Stomach (tissue), 4 donors: Measurements from ENCODE around the gene DAPK2.

ENCODE experiments used
- EP300 ChIP-seq: sonication (generic); formaldehyde crosslinking; IDR thresholded peaks from one replicate; pipeline ENCODE4 v1.6.1; 2017; ENCODE audit warnings: antibody characterized with exemption
- POLR2A ChIP-seq, 4 donors: fragments of 450-650 bp; IDR thresholded peaks; one replicate each; pipeline ENCODE4 v1.6.1; 2016; ENCODE audit warnings: antibody characterized with exemption in 4 of 4, control low read depth in 2 of 4, mild to moderate bottlenecking in 1 of 4, moderate library complexity in 1 of 4
- POLR2AphosphoS5 ChIP-seq, 3 donors: sonication (generic); formaldehyde crosslinking; IDR thresholded peaks; one replicate each; pipeline ENCODE4 v1.6.1; 2016; ENCODE audit warnings: antibody characterized with exemption in 3 of 3
- TF ChIP-seq, protein P1 (sequence below), 7 experiments: fragments of 450-650 bp in 4 of 7; fragments of 200-600 bp in 3 of 7; sonication (generic) in 3 of 7; IDR thresholded peaks; one replicate each; pipeline ENCODE4 v1.5.1; 2016 to 2019; ENCODE audit warnings: antibody characterized with exemption in 7 of 7, control low read depth in 2 of 7, mild to moderate bottlenecking in 1 of 7

DNA sequence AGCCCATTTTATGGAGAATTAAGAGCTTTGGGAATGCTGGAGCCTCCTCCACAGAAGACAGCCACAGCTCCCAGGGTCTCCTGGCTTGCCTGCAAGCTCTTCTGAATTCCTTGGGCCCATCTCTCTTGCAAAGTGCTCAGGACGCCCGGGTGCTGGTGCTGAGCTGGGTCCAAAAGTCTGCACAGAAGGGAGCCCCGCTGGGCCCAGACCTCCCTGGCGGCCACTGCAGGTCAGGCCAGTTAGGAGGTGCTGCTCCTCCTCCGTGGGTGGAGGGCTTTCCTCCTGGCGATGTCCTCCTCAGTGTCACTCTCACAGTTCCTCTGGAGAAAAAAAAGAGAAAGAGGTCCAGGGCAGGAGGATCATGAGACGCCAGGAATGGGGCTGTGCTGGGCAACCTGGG is 138.0 kb downstream of the DAPK2 start:
- TF ChIP-seq, protein P1, sequence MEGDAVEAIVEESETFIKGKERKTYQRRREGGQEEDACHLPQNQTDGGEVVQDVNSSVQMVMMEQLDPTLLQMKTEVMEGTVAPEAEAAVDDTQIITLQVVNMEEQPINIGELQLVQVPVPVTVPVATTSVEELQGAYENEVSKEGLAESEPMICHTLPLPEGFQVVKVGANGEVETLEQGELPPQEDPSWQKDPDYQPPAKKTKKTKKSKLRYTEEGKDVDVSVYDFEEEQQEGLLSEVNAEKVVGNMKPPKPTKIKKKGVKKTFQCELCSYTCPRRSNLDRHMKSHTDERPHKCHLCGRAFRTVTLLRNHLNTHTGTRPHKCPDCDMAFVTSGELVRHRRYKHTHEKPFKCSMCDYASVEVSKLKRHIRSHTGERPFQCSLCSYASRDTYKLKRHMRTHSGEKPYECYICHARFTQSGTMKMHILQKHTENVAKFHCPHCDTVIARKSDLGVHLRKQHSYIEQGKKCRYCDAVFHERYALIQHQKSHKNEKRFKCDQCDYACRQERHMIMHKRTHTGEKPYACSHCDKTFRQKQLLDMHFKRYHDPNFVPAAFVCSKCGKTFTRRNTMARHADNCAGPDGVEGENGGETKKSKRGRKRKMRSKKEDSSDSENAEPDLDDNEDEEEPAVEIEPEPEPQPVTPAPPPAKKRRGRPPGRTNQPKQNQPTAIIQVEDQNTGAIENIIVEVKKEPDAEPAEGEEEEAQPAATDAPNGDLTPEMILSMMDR (IDR thresholded peaks at IDR 0.05): no peak
- no peak for TF ChIP-seq POLR2A (IDR thresholded peaks at IDR 0.05)
- TF ChIP-seq EP300: no peak
- no peak for TF ChIP-seq POLR2AphosphoS5 (IDR thresholded peaks at IDR 0.05)
